Naive thymus-derived CD4-positive, alpha-beta T cell (primary cell): ENCODE measurements around the gene HEMK1. TPM values are rescaled to one million over a fixed set of nuclear protein-coding genes. Genes with fewer than 3 reads are reported as not detected.
A peak's percentile ranks its signal among the peaks of the same experiment; 100 is the strongest.

Experiments used
- ATAC-seq: fragments of 150-1000 bp; cut with Tn5 transposase; 2 replicates; pipeline ENCODE4 v1.10.0; 2021; ENCODE audit warnings: mild to moderate bottlenecking, moderate library complexity
- CTCF ChIA-PET: fragments of 350-600 bp; sonication (Branson Sonifier 250); formaldehyde crosslinking; loops from one replicate; lab custom pipeline; 2021; ENCODE audit warnings: antibody characterized with exemption; lab: Charles Lee
- POLR2A ChIA-PET: fragments of 350-600 bp; sonication (Branson Sonifier 250); formaldehyde crosslinking; loops from one replicate; lab custom pipeline; 2021; ENCODE audit warnings: antibody characterized with exemption, inconsistent platforms; lab: Charles Lee
- DNase-seq, 9 donors: peaks; one replicate each; pipeline versions ENCODE4 v3.0.0 to v3.0.0-alpha.2; 2020 to 2022; ENCODE audit warnings: mixed read lengths in 1 of 9
- H3K27ac ChIP-seq: one replicate; pipeline ENCODE4 v1.7.0; 2013; ENCODE audit warnings: mild to moderate bottlenecking, low read depth, low read length, moderate library complexity
- H3K27me3 ChIP-seq, 2 donors: one replicate each; pipeline ENCODE4 v1.7.0; 2013; ENCODE audit warnings: low read length in 2 of 2, mild to moderate bottlenecking in 2 of 2, moderate library complexity in 2 of 2; ENCODE audit not compliant: control insufficient read depth in 2 of 2, insufficient read depth in 2 of 2
- H3K36me3 ChIP-seq, 3 experiments: 1 replicate in 2 of 3; 2 replicates in 1 of 3; pipeline ENCODE4 v1.7.0; 2013; ENCODE audit warnings: low read length in 3 of 3, mild to moderate bottlenecking in 3 of 3, moderate library complexity in 1 of 3; ENCODE audit not compliant: insufficient read depth in 3 of 3, control insufficient read depth in 2 of 3
- H3K4me1 ChIP-seq, 2 donors: one replicate each; pipeline ENCODE4 v1.7.0; 2013; ENCODE audit warnings: low read length in 2 of 2, mild to moderate bottlenecking in 2 of 2, moderate library complexity in 1 of 2; ENCODE audit not compliant: control insufficient read depth in 2 of 2, insufficient read depth in 2 of 2
- H3K4me3 ChIP-seq: 2 replicates; pipeline ENCODE4 v1.7.0; 2013; ENCODE audit warnings: mild to moderate bottlenecking, low read length
- H3K9me3 ChIP-seq, 3 experiments: 1 replicate in 2 of 3; 2 replicates in 1 of 3; pipeline ENCODE4 v1.7.0; 2013; ENCODE audit warnings: low read length in 3 of 3; ENCODE audit not compliant: control insufficient read depth in 2 of 3
- H3K27ac Mint-ChIP-seq, 9 donors: one replicate each; pipeline ENCODE4 v1.8.0; 2020 to 2022; ENCODE audit warnings: mixed read lengths in 9 of 9, mild to moderate bottlenecking in 8 of 9, moderate library complexity in 5 of 9, inconsistent platforms in 2 of 9
- H3K27me3 Mint-ChIP-seq, 5 donors: one replicate each; pipeline ENCODE4 v1.8.0; 2021 to 2022; ENCODE audit warnings: mixed read lengths in 5 of 5, mild to moderate bottlenecking in 1 of 5
- H3K36me3 Mint-ChIP-seq, 5 donors: one replicate each; pipeline ENCODE4 v1.8.0; 2020 to 2022; ENCODE audit warnings: mixed read lengths in 5 of 5, mild to moderate bottlenecking in 3 of 5, inconsistent platforms in 1 of 5
- H3K4me1 Mint-ChIP-seq, 7 donors: one replicate each; pipeline ENCODE4 v1.8.0; 2020 to 2022; ENCODE audit warnings: mixed read lengths in 7 of 7, mild to moderate bottlenecking in 3 of 7, inconsistent platforms in 1 of 7
- H3K4me3 Mint-ChIP-seq, 10 donors: one replicate each; pipeline ENCODE4 v1.8.0; 2020 to 2022; ENCODE audit warnings: mild to moderate bottlenecking in 10 of 10, mixed read lengths in 10 of 10, moderate library complexity in 6 of 10, inconsistent platforms in 2 of 10
- H3K9me3 Mint-ChIP-seq, 11 donors: one replicate each; pipeline ENCODE4 v1.8.0; 2020 to 2022; ENCODE audit warnings: mixed read lengths in 11 of 11, mild to moderate bottlenecking in 4 of 11, inconsistent platforms in 1 of 11, moderate library complexity in 1 of 11
- intact Hi-C, 2 donors: fragments of 100-400 bp; cut with micrococcal nuclease; formaldehyde crosslinking; loops; one replicate each; pipeline ENCODE4 v1.15.1; 2023
- polyA plus RNA-seq, 2 donors: library from polyadenylated mRNA; unstranded; fragments of 300-500 nt; fragmentation: Illumina TruSeq; gene quantifications; one replicate each; pipeline ENCODE4 v1.2.3, GENCODE V29; 2021
- total RNA-seq, 6 experiments: library from RNA in 5 of 6; stranded (reverse) in 5 of 6; gene quantifications; 1 replicate in 5 of 6; 2 replicates in 1 of 6; pipeline ENCODE4 v1.2.3 and lab custom pipeline; 2021 to 2026

Gene HEMK1
- total and polyA plus RNA-seq, 7 experiments from 2014 or later: 32.1 to 71.1 (median 40.1) TPM

DNA sequence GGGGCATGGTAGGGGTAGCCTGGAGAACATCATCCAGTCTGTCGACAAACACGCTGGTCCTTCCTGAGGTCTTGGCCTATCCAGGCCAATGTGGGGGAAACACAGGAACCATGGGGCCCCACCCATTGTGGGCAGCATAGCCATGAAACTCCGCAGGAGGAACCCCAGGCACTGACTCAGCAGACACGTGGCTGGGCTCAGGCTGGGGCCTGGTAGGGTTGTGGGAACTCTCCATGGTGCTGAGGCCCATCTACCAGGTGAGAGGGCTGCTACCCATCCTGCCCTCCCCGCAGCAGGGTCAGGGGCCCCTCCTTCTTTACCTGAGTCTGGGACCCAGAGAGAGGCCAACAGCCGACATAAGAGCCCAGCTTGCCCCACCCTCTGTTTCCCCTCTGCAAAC is 43.3 kb upstream of the HEMK1 start:
- Histone ChIP-seq H3K4me3 (no peak overlapping the region), H3K9me3 (no peaks in the 10 kb centered on the region), H3K27ac (no peak overlapping the region), H3K27me3 (no peaks in the 10 kb centered on the region), H3K4me1 (no peaks in the 10 kb centered on the region), H3K36me3 (no peaks in the 10 kb centered on the region)
- Mint-ChIP-seq H3K27ac (no peak overlapping the region), H3K36me3 (no peaks in the 10 kb centered on the region), H3K4me3 (no peak overlapping the region), H3K9me3 (no peaks in the 10 kb centered on the region), H3K4me1 (peaks cover 0 to 9% (median 0%) of the 10 kb centered on the region in 7 donors), H3K27me3 (peaks cover 11 to 36% (median 13%) of the 10 kb centered on the region in 5 donors)
- ChIA-PET POLR2A (no interaction called here), CTCF (no interaction called here)
- intact Hi-C loops: no loop called here
- ATAC-seq (peak; percentile 81), DNase-seq (peak in 2 of 9 donors; percentile 19 to 73)

DNA sequence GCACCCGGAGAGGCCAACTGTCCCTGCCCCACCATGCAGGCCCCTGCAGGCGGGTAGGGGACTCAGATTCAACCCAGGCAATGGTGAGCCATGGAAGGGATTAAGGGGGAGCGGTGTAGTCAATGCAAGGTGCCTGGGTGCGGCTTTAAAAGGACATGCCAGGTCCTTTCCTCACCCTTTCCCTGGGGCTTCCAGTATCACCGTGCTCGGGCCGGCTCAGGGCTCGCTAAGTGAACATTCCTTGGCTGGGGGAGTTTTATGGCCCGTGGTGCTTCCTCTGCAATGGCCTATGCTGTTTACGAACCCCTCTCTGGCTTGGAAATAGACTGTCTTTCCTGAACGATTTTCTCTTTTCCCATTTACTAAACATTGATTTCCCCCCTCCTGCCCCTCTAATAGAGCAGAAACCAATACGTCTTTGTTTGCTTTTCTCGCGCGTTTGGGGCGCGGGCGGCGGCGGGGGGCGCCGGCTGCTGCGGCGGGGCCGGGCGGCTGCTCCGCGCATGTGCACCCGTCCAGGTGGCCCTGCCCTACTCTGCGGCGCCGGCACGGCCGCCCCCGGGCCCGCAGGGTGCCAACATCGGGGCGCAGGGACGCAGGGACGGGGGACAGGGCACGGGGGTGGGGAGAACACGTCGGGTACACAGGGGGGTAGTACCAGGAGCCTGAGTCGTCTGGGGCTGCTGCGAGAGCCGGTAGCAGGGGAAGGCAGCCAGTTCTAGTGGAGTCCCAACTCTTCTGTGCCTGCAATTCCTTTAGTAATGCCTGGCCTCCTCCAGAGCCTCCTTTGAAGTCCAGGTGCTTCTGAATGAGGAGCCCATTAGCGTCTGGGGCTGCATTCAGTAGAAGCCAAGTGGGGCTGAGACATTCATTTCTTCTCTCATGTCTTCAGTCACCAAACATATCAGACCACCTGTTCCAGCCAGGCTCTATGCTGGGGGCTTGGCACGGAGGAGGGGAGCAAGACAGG is 39.0 kb upstream of the HEMK1 start:
- peaks cover 0 to 2% (median 0%) of the 10 kb centered on the region in 11 donors for H3K9me3 Mint-ChIP-seq
- Histone ChIP-seq H3K36me3 (no peaks in the 10 kb centered on the region), H3K27me3 (no peaks in the 10 kb centered on the region), H3K4me1 (no peaks in the 10 kb centered on the region), H3K4me3 (no peak overlapping the region), H3K9me3 (no peaks in the 10 kb centered on the region), H3K27ac (no peak overlapping the region)
- CTCF ChIA-PET: no interaction called here
- peaks cover 11 to 47% (median 19%) of the 10 kb centered on the region in 5 donors for H3K27me3 Mint-ChIP-seq
- DNase-seq: no peak
- no peak for ATAC-seq
- peak overlapping the region in 1 of 10 donors; percentile 27 for H3K4me3 Mint-ChIP-seq
- POLR2A ChIA-PET: no interaction called here
- H3K27ac Mint-ChIP-seq: no peak overlapping the region
- intact Hi-C loops: no loop called here
- no peaks in the 10 kb centered on the region for H3K36me3 Mint-ChIP-seq
- H3K4me1 Mint-ChIP-seq: peaks cover 0 to 9% (median 0%) of the 10 kb centered on the region in 7 donors

DNA sequence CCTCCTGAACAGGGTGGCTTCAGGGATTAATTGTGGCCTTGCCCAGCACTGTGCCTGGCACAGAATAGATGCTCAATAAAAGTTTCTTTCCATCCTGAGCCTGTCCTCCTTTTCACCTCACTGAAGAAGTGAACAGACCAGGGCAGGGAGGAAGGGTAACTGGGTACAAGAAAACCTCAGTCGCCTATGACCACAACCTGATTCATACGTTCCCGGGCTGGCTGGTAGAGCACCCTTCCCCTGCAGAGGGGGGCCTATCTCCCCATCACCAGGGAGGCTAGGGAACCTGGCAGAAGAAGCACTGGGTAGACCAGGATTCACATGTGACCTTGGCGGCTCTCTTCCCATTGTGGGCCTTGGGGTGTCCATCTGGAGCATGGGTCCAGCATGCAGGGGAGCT is 38.1 kb upstream of the HEMK1 start:
- Histone ChIP-seq H3K27ac (no peak overlapping the region), H3K4me1 (no peaks in the 10 kb centered on the region), H3K27me3 (no peaks in the 10 kb centered on the region), H3K9me3 (no peaks in the 10 kb centered on the region), H3K36me3 (no peaks in the 10 kb centered on the region), H3K4me3 (no peak overlapping the region)
- ChIA-PET CTCF (no interaction called here), POLR2A (no interaction called here)
- H3K4me3 Mint-ChIP-seq: no peak overlapping the region
- peaks cover 0 to 2% (median 0%) of the 10 kb centered on the region in 7 donors for H3K4me1 Mint-ChIP-seq
- H3K9me3 Mint-ChIP-seq: peaks cover 0 to 2% (median 0%) of the 10 kb centered on the region in 11 donors
- intact Hi-C loops: no loop called here
- H3K27ac Mint-ChIP-seq: no peak overlapping the region
- H3K27me3 Mint-ChIP-seq: peaks cover 11 to 49% (median 20%) of the 10 kb centered on the region in 5 donors
- H3K36me3 Mint-ChIP-seq: no peaks in the 10 kb centered on the region
- DNase-seq (no peak), ATAC-seq (no peak)

DNA sequence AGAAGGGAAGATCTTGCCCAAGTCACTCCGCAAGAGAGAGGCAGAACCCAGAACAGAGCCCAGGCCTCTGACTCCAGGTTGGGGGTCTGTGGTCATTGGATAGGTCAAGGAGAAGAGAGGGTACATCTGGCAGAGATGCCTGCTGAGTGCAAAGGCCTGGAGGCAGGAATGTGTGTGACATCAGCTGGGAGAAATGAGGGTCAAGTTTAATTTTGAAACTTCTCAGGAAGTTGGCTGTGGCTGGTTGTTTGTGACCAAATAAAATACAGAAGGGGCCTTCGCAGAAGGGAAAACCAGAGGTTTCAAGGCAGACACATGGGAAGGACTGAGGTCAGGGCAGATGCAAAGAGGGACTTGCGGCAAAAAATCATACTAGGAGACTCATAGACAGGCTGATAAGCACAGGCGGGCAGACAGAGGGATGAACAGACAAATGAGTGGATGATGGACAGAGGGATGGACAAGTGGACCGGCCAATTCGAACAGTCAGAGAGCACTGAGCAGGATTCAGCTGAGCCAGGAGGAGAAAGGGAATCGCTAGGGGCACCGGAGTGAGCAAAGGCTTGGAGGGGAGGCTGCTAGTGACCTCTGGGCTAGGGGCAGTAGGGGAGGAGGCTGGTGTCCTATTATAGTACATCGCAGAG is 37.1 kb upstream of the HEMK1 start:
- DNase-seq (no peak), ATAC-seq (no peak)
- Mint-ChIP-seq H3K27ac (no peak overlapping the region), H3K4me1 (peaks cover 0 to 2% (median 0%) of the 10 kb centered on the region in 7 donors), H3K4me3 (no peak overlapping the region), H3K36me3 (no peaks in the 10 kb centered on the region), H3K27me3 (peaks cover 11 to 52% (median 20%) of the 10 kb centered on the region in 5 donors), H3K9me3 (peaks cover 0 to 2% (median 0%) of the 10 kb centered on the region in 11 donors)
- POLR2A ChIA-PET: no interaction called here
- no peaks in the 10 kb centered on the region for H3K27me3 ChIP-seq
- intact Hi-C loops: no loop called here
- no peaks in the 10 kb centered on the region for H3K4me1 ChIP-seq
- H3K9me3 ChIP-seq: no peaks in the 10 kb centered on the region
- CTCF ChIA-PET: no interaction called here
- H3K36me3 ChIP-seq: no peaks in the 10 kb centered on the region
- no peak overlapping the region for H3K27ac ChIP-seq
- H3K4me3 ChIP-seq: no peak overlapping the region

DNA sequence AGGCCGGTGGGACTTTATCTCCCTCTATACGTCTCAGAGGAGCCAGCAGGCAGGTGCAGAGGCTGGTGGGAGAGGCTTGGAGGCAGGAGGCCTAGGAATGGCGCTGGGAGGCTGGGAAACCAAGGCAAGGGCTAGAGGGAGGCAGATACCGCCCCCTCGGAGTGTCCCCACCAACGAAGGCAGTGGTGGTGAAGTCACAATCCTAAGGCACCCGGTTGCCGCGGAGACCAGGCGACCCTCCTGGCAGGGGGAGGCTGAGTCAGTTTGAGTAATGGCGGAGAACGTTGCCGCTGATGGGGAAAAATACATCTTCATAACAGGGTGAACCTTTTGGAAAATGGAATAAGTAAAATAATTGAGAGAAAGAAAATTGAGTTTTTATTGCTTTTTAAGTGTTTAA is 36.0 kb upstream of the HEMK1 start:
- POLR2A ChIA-PET: no interaction called here
- intact Hi-C loops: no loop called here
- Histone ChIP-seq H3K4me1 (no peaks in the 10 kb centered on the region), H3K36me3 (no peaks in the 10 kb centered on the region), H3K9me3 (no peaks in the 10 kb centered on the region), H3K4me3 (no peak overlapping the region), H3K27me3 (no peaks in the 10 kb centered on the region), H3K27ac (no peak overlapping the region)
- ATAC-seq: no peak
- Mint-ChIP-seq H3K27me3 (peaks cover 11 to 56% (median 20%) of the 10 kb centered on the region in 5 donors), H3K9me3 (peaks cover 0 to 2% (median 0%) of the 10 kb centered on the region in 11 donors), H3K4me3 (no peak overlapping the region), H3K36me3 (no peaks in the 10 kb centered on the region), H3K27ac (no peak overlapping the region), H3K4me1 (peaks cover 0 to 2% (median 0%) of the 10 kb centered on the region in 7 donors)
- no peak for DNase-seq
- CTCF ChIA-PET: no interaction called here

DNA sequence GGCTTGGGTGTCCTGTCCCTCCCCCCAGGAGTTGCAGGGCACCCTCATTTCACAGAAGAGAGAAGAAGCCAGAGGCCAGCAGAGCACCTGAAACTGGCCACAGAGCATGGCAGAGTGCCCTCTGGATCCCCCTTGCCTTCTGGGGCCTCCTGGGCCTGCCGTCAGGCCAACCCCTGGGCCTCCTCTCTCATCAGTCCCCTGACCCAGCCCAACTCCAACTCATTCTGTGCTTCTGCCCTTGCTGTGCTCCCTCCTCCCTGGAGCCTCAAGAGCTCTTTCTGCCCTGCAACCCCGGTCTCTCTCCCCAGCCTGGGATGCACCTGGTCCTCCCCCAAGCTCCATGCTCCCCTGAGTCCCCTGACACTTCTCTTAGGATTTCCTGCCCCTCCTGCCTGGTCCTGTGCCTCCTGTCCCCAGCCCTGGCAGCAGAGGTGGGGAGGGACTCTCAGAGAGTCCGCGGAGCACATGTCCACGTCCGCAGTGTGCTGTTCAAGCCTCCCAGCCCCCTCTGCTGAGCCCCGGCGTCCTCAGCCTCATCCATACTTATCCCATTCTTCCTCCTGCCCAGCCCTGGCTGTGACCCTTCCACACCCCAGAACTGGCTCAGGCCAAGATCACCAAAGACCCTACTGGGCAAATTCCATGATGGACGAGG is 35.4 kb upstream of the HEMK1 start:
- H3K27ac ChIP-seq: no peak overlapping the region
- Mint-ChIP-seq H3K27me3 (peaks cover 7 to 57% (median 16%) of the 10 kb centered on the region in 5 donors), H3K4me3 (no peak overlapping the region), H3K27ac (peak overlapping the region in 1 of 9 donors; percentile 46), H3K9me3 (peaks cover 0 to 2% (median 0%) of the 10 kb centered on the region in 11 donors), H3K4me1 (peaks cover 0 to 2% (median 0%) of the 10 kb centered on the region in 7 donors), H3K36me3 (no peaks in the 10 kb centered on the region)
- no peaks in the 10 kb centered on the region for H3K36me3 ChIP-seq
- ATAC-seq (no peak), DNase-seq (no peak)
- ChIA-PET POLR2A (no interaction called here), CTCF (no interaction called here)
- H3K4me3 ChIP-seq: no peak overlapping the region
- intact Hi-C loops: no loop called here
- no peaks in the 10 kb centered on the region for H3K27me3 ChIP-seq
- H3K4me1 ChIP-seq: no peaks in the 10 kb centered on the region
- no peaks in the 10 kb centered on the region for H3K9me3 ChIP-seq
